HG02884 (cell line): ENCODE data around the gene SLC25A6.
"Not testable (repeated sequence)": the region's sequence is repeated elsewhere in the genome, so short reads cannot be mapped to it uniquely, and the experiment has no call there.

ENCODE experiments used
- ATAC-seq: cut with Tn5 transposase; IDR thresholded peaks from one replicate; pipeline ENCODE4 v1.9.1; 2021; ENCODE audit warnings: mild to moderate bottlenecking, moderate library complexity; ENCODE audit not compliant: unreplicated experiment

Gene SLC25A6

DNA sequence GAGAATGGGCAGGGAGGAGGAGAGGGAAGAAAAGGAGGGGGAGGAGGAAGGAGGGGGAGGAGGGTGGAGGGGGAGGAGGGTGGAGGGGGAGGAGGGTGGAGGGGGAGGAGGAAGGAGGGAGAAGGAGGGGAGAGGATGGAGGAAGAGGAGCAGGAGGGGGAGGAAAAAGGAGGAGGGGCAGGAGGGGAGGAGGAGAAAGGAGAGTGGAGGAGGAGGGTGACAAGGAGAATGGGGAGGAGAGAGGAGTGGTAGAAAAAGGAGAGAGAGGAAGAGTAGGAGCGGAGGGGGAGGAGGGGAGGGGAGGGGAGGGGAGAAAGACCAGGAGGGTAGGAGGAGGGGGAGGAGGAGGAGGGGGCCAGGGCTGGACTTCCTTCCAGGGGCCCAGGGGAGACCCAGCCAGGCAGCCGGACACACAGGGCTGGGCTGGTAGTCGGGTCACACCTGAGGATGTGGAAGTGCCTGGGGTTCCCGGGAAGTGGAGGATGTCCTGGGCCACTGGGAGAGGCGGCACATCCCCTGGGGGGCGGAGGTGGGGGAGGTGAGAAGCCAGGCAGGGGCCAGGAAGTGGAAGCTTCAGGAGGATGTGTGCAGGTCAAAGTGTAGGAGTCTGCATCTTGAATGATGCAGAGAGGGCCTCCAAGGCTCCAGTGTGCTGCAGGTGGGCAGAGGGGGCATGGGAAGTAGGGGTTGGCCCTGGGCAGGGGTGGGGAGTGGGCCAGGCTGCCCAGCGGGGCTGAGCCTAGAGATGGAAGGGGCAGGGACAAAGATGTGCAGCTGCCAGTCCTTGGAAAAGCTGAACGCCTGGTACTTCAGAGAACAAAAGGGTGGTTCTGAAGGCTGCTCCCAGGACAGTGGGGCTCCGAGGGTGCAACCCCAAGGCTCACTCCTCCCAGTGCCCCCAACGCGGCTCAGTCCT, 36.5 kb downstream of the SLC25A6 start:
- ATAC-seq, result no peak

GRCh38 chrX:1354036-1355019, 37.6 kb downstream of the SLC25A6 start:
- ATAC-seq, result no peak

DNA sequence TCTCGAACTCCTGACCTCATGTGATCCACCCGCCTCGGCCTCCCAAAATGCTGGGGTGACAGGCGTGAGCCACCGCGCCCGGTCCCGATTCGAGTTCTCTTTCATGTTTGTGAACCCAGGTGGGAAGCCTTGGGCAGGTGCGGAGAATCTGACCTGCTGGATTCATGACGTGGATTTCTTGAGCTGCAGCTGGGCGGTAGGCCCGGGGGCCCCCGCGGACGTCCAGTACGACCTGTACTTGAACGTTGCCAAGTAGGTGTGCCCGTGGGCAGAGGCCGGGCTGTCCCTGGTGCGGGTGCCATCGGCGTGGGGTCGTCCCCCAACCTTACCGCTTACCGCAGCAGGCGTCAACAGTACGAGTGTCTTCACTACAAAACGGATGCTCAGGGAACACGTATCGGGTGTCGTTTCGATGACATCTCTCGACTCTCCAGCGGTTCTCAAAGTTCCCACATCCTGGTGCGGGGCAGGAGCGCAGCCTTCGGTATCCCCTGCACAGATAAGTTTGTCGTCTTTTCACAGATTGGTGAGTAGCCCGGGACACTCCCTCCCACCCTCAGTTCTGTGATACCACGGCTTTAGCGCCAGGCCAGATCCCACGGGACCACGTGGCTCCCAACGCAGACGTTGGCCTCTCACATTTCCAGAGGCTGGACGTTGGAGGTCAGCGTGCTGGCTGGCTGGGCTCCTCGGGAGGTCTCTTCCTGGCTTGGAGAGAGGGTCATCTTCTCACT, 39.8 kb downstream of the SLC25A6 start:
- no peak for ATAC-seq

GRCh38 chrX:1349606-1350005, 42.3 kb downstream of the SLC25A6 start:
- ATAC-seq, result not testable (repeated sequence)

DNA sequence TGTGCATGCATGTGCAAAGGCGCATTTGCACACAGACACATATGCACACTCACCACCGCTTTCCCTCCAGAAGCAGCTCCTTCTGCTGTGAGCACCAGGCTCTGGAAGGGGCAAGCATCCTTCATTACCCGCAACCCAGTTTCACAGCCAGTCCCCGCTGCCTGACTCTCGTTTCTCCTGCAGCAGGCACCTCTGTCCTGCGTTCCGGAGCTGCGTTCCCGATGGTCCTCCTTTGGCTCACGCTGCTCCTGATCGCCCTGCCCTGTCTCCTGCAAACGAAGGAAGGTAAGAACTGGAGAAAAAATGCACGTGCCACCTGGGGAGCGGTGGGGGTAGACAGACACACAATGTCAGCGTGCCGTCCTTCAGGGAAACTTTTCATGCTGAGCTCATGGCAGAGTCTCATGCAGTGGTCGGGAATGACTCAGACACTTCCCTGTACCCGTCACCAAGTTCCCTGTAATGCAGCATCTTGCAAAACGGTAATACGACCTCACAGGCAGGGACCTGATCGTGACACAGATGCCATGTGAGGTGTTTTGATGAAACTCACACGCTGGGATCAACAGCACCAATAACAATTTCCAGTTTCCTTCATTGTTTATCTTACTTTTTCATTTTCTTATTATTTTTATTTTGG, 50.2 kb downstream of the SLC25A6 start:
- no peak for ATAC-seq

- peak; percentile 35 for ATAC-seq
Measured at GRCh38 chrX:1336948-1337779, 54.7 kb downstream of the SLC25A6 start.

DNA sequence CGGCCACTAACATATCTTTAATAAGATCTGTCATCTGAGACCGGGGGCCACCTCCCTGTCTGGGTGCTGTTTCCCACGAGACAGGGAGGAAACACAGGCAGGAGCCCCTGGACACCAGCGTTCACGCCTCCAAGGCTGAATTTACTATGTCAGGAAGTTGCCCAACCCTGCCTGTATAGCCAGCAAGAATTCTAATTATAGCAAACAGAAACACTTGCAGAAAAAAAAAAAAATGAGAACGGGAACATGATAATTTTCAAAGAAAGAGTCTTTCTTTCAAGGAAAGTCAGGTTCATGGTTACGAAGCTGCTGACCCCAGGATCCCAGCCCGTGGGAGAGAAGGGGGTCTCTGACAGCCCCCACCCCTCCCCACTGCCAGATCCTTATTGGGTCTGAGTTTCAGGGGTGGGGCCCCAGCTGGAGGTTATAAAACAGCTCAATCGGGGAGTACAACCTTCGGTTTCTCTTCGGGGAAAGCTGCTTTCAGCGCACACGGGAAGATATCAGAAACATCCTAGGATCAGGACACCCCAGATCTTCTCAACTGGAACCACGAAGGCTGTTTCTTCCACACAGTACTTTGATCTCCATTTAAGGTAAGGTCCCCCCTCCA, 55.5 kb downstream of the SLC25A6 start, which contains the start of gene IL3RA:
TSS of gene IL3RA (plus strand) at position 455 of the 613 bp plus-strand sequence. CDS start 4,981 bp downstream, outside the sequence.
- peak; percentile 44 for ATAC-seq
